ENCODE data around the gene VWDE.

The VWDE gene

GRCh38 chr7:12290761-12291160 is 112.9 kb downstream of the VWDE start:
- H3K79me2 ChIP-seq (ENCODE audit: low read length), result no peaks in the 10 kb centered on the region
- H4K20me1 ChIP-seq (ENCODE audit: insufficient read depth, low read length), result no peaks in the 10 kb centered on the region
- H3K9me3 ChIP-seq (ENCODE audit: insufficient read depth, low read length), result 0 out of 2 replicates have a peak, but pooled peaks cover 3% of the 10 kb centered on the region
- H3K27me3 ChIP-seq (ENCODE audit: low read depth, low read length), result no peaks in the 10 kb centered on the region; the same call in 1 of the 2 replicates
- peaks cover 9% of the 10 kb centered on the region for H3K4me1 ChIP-seq (ENCODE audit: low read length)
- no peak overlapping the region for H2AFZ ChIP-seq (ENCODE audit: low read depth, low read length)
- no peak overlapping the region for H3K4me2 ChIP-seq (ENCODE audit: low read length)
- H3K36me3 ChIP-seq (replicated peaks; ENCODE audit: low read depth, low read length), result no peaks in the 10 kb centered on the region
- TF ChIP-seq CTCF (IDR thresholded peaks at IDR 0.05; ENCODE audit: low read depth, low read length), result no peak
- TF ChIP-seq EZH2phosphoT487 (IDR thresholded peaks at IDR 0.05; ENCODE audit: low read depth), result no peak
- H3K27ac ChIP-seq (ENCODE audit: low read length), result no peak overlapping the region
- H3K9ac ChIP-seq (ENCODE audit: low read length), result no peak overlapping the region
- no peak overlapping the region for H3K4me3 ChIP-seq (ENCODE audit: low read length)

- Histone ChIP-seq H3K9me3 (ENCODE audit: insufficient read depth, low read length) (0 out of 2 replicates have a peak, but pooled peaks cover 3% of the 10 kb centered on the region), H3K4me2 (ENCODE audit: low read length) (no peak overlapping the region), H4K20me1 (ENCODE audit: insufficient read depth, low read length) (no peaks in the 10 kb centered on the region), H3K27ac (ENCODE audit: low read length) (no peak overlapping the region), H3K36me3 (replicated peaks; ENCODE audit: low read depth, low read length) (no peaks in the 10 kb centered on the region), H3K79me2 (ENCODE audit: low read length) (no peaks in the 10 kb centered on the region), H3K27me3 (ENCODE audit: low read depth, low read length) (no peaks in the 10 kb centered on the region; the same call in 1 of the 2 replicates), H3K4me3 (ENCODE audit: low read length) (no peak overlapping the region), H3K4me1 (ENCODE audit: low read length) (peaks cover 7% of the 10 kb centered on the region), H2AFZ (ENCODE audit: low read depth, low read length) (no peak overlapping the region), H3K9ac (ENCODE audit: low read length) (no peak overlapping the region)
- no peak for TF ChIP-seq EZH2phosphoT487 (IDR thresholded peaks at IDR 0.05; ENCODE audit: low read depth)
- TF ChIP-seq CTCF (IDR thresholded peaks at IDR 0.05; ENCODE audit: low read depth, low read length), result no peak
Observed at GRCh38 chr7:12289996-12290395, 113.7 kb downstream of the VWDE start.

GRCh38 chr7:12287901-12288300 is 115.8 kb downstream of the VWDE start:
- TF ChIP-seq EZH2phosphoT487 (IDR thresholded peaks at IDR 0.05; ENCODE audit: low read depth), result no peak
- TF ChIP-seq CTCF (IDR thresholded peaks at IDR 0.05; ENCODE audit: low read depth, low read length), result no peak
- Histone ChIP-seq H3K9ac (ENCODE audit: low read length) (no peak overlapping the region), H2AFZ (ENCODE audit: low read depth, low read length) (no peak overlapping the region)

GRCh38 chr7:12281038-12281437 is 122.6 kb downstream of the VWDE start:
- H3K4me2 ChIP-seq (ENCODE audit: low read length), result no peak overlapping the region
- H3K9ac ChIP-seq (ENCODE audit: low read length), result no peak overlapping the region

More at GRCh38 chr7:12287901-12288300, 115.8 kb downstream of the VWDE start:
- no peak overlapping the region for H3K4me2 ChIP-seq (ENCODE audit: low read length)
- no peaks in the 10 kb centered on the region for H4K20me1 ChIP-seq (ENCODE audit: insufficient read depth, low read length)
- H3K4me3 ChIP-seq (ENCODE audit: low read length), result no peak overlapping the region
- 0 out of 2 replicates have a peak, but pooled peaks cover 3% of the 10 kb centered on the region for H3K9me3 ChIP-seq (ENCODE audit: insufficient read depth, low read length)
- H3K79me2 ChIP-seq (ENCODE audit: low read length), result no peaks in the 10 kb centered on the region
- H3K36me3 ChIP-seq (replicated peaks; ENCODE audit: low read depth, low read length), result no peaks in the 10 kb centered on the region
- H3K27ac ChIP-seq (ENCODE audit: low read length), result no peak overlapping the region
- H3K4me1 ChIP-seq (ENCODE audit: low read length), result no peaks in the 10 kb centered on the region
- H3K27me3 ChIP-seq (ENCODE audit: low read depth, low read length), result no peaks in the 10 kb centered on the region

More at GRCh38 chr7:12281038-12281437, 122.6 kb downstream of the VWDE start:
- TF ChIP-seq EZH2phosphoT487 (IDR thresholded peaks at IDR 0.05; ENCODE audit: low read depth) (no peak), CTCF (IDR thresholded peaks at IDR 0.05; ENCODE audit: low read depth, low read length) (no peak)
- H3K9me3 ChIP-seq (ENCODE audit: insufficient read depth, low read length), result peaks cover 5% of the 10 kb centered on the region; the same call in 1 of the 2 replicates
- no peaks in the 10 kb centered on the region for H3K4me1 ChIP-seq (ENCODE audit: low read length)
- H4K20me1 ChIP-seq (ENCODE audit: insufficient read depth, low read length), result no peaks in the 10 kb centered on the region
- H3K79me2 ChIP-seq (ENCODE audit: low read length), result no peaks in the 10 kb centered on the region
- no peaks in the 10 kb centered on the region for H3K36me3 ChIP-seq (replicated peaks; ENCODE audit: low read depth, low read length)
- H3K27me3 ChIP-seq (ENCODE audit: low read depth, low read length), result no peaks in the 10 kb centered on the region
- H3K27ac ChIP-seq (ENCODE audit: low read length), result no peak overlapping the region
- no peak overlapping the region for H2AFZ ChIP-seq (ENCODE audit: low read depth, low read length)
- H3K4me3 ChIP-seq (ENCODE audit: low read length), result no peak overlapping the region

All from OCI-LY3 (cell line).